ENCODE results near the gene EME2.

EME2 gene

DNA sequence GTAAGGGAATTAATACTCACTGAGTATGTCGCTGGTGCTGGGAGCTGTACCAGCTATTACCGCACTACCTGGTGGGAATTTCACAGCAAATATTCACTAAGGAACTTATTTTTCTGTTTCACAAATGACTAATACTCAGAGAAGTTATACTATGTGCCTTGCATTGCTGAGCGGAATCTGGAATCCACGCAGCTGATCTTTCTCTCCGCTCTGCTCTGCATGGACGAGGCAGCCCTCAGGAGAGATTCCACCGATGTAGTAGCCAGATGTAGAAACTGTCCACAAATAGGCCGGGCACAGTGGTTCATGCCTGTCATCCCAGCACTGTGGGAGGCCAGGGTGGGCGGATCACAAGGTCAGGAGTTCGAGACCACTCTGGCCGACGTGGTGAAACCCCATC, 18.4 kb upstream of the EME2 start:
- no peaks in the 10 kb centered on the region for H3K79me2 ChIP-seq (ENCODE audit: low read length)
- no peak overlapping the region for H3K4me3 ChIP-seq (ENCODE audit: low read length)
- H3K4me2 ChIP-seq (ENCODE audit: low read length): no peak overlapping the region
- no peak overlapping the region for H2AFZ ChIP-seq (ENCODE audit: low read depth, low read length)
- no peaks in the 10 kb centered on the region for H3K9me3 ChIP-seq (ENCODE audit: insufficient read depth, low read length)
- TF ChIP-seq EZH2phosphoT487 (IDR thresholded peaks at IDR 0.05; ENCODE audit: low read depth): no peak
- H3K4me1 ChIP-seq (ENCODE audit: low read length): no peaks in the 10 kb centered on the region
- H4K20me1 ChIP-seq (ENCODE audit: insufficient read depth, low read length): no peaks in the 10 kb centered on the region
- no peak overlapping the region for H3K27ac ChIP-seq (ENCODE audit: low read length)
- H3K36me3 ChIP-seq (replicated peaks; ENCODE audit: low read depth, low read length): peaks cover 3% of the 10 kb centered on the region
- no peaks in the 10 kb centered on the region for H3K27me3 ChIP-seq (ENCODE audit: low read depth, low read length)
- no peak overlapping the region for H3K9ac ChIP-seq (ENCODE audit: low read length)

- no peak overlapping the region for H3K27ac ChIP-seq (ENCODE audit: low read length)
- H3K27me3 ChIP-seq (ENCODE audit: low read depth, low read length): no peaks in the 10 kb centered on the region
These were observed 14.7 kb upstream of the EME2 start for GRCh38 chr16:1757714-1758461.

DNA sequence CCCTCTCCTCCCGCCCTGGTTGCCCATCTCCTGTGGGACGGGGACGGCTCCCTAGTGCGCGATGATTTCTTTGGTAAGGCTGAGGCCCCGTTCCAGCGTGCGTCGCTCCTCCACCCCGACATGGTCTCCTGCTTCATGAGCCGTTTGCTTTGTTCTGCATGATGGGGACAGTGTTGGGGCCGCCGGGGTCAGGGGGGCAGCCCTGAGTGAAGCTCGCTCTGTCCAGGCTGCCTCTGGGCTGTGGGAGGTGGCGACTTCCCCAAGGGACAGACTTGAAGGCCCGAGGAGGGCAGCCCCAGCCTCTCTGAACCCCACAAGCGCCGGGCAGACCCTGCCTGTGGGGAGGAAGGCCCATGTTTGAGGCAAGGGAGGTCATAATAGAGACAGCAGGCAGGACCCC, 13.7 kb upstream of the EME2 start:
- no peak overlapping the region for H3K4me3 ChIP-seq (ENCODE audit: low read length)
- H2AFZ ChIP-seq (ENCODE audit: low read depth, low read length): no peak overlapping the region
- no peak overlapping the region for H3K27ac ChIP-seq (ENCODE audit: low read length)
- H3K9ac ChIP-seq (ENCODE audit: low read length): no peak overlapping the region
- TF ChIP-seq EZH2phosphoT487 (IDR thresholded peaks at IDR 0.05; ENCODE audit: low read depth) (no peak), CTCF (IDR thresholded peaks at IDR 0.05; ENCODE audit: low read depth, low read length) (no peak)
- H3K4me1 ChIP-seq (ENCODE audit: low read length): no peaks in the 10 kb centered on the region
- no peaks in the 10 kb centered on the region for H3K36me3 ChIP-seq (replicated peaks; ENCODE audit: low read depth, low read length)
- no peaks in the 10 kb centered on the region for H4K20me1 ChIP-seq (ENCODE audit: insufficient read depth, low read length)
- no peak overlapping the region for H3K4me2 ChIP-seq (ENCODE audit: low read length)
- H3K27me3 ChIP-seq (ENCODE audit: low read depth, low read length): no peaks in the 10 kb centered on the region
- no peaks in the 10 kb centered on the region for H3K79me2 ChIP-seq (ENCODE audit: low read length)
- no peaks in the 10 kb centered on the region for H3K9me3 ChIP-seq (ENCODE audit: insufficient read depth, low read length)

More at GRCh38 chr16:1757714-1758461, 14.7 kb upstream of the EME2 start:
- Histone ChIP-seq H4K20me1 (ENCODE audit: insufficient read depth, low read length) (no peaks in the 10 kb centered on the region), H3K4me3 (ENCODE audit: low read length) (no peak overlapping the region), H3K36me3 (replicated peaks; ENCODE audit: low read depth, low read length) (no peaks in the 10 kb centered on the region), H3K9me3 (ENCODE audit: insufficient read depth, low read length) (no peaks in the 10 kb centered on the region), H3K4me2 (ENCODE audit: low read length) (no peak overlapping the region), H2AFZ (ENCODE audit: low read depth, low read length) (no peak overlapping the region), H3K4me1 (ENCODE audit: low read length) (no peaks in the 10 kb centered on the region), H3K79me2 (ENCODE audit: low read length) (no peaks in the 10 kb centered on the region), H3K9ac (ENCODE audit: low read length) (no peak overlapping the region)
- TF ChIP-seq EZH2phosphoT487 (IDR thresholded peaks at IDR 0.05; ENCODE audit: low read depth) (no peak), CTCF (IDR thresholded peaks at IDR 0.05; ENCODE audit: low read depth, low read length) (no peak)

DNA sequence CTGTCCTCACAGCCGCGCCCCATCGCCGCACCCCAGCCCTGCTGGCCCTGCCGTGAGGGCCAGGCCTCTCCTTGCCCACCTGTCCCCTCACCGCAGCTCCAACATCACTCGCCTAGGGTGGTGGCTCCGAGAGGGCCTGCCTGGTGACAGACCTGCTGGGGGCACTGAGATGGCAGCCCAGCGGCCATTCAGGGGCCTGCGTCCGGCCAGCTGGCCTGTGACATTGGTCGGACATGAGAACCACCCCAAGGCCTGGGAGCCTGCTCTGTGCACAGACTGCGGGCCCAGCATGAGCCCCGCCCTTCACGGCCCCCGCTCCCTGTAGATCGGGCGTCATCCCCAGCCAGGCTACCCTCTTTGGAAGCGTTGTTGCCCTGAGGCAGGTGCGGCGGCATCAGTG, 13.1 kb upstream of the EME2 start:
- H3K9ac ChIP-seq (ENCODE audit: low read length): no peak overlapping the region
- no peak overlapping the region for H2AFZ ChIP-seq (ENCODE audit: low read depth, low read length)
- no peak overlapping the region for H3K4me2 ChIP-seq (ENCODE audit: low read length)
- H4K20me1 ChIP-seq (ENCODE audit: insufficient read depth, low read length): no peaks in the 10 kb centered on the region
- TF ChIP-seq CTCF (IDR thresholded peaks at IDR 0.05; ENCODE audit: low read depth, low read length) (no peak), EZH2phosphoT487 (IDR thresholded peaks at IDR 0.05; ENCODE audit: low read depth) (no peak)
- H3K36me3 ChIP-seq (replicated peaks; ENCODE audit: low read depth, low read length): no peaks in the 10 kb centered on the region
- no peak overlapping the region for H3K4me3 ChIP-seq (ENCODE audit: low read length)
- no peaks in the 10 kb centered on the region for H3K27me3 ChIP-seq (ENCODE audit: low read depth, low read length)
- no peaks in the 10 kb centered on the region for H3K9me3 ChIP-seq (ENCODE audit: insufficient read depth, low read length)
- no peaks in the 10 kb centered on the region for H3K79me2 ChIP-seq (ENCODE audit: low read length)
- H3K4me1 ChIP-seq (ENCODE audit: low read length): no peaks in the 10 kb centered on the region
- H3K27ac ChIP-seq (ENCODE audit: low read length): no peak overlapping the region
